Activated naive CD4-positive, alpha-beta T cell treated with anti-CD3 and anti-CD28 coated beads for 36 hours (primary cell): ENCODE measurements around the gene JAZF1. TPM values are rescaled to one million over a fixed set of nuclear protein-coding genes. Genes with fewer than 3 reads are reported as not detected.

Experiments used
- CTCF ChIA-PET: fragments of 350-600 bp; sonication (Branson Sonifier 250); formaldehyde crosslinking; loops from one replicate; lab custom pipeline; 2021; ENCODE audit warnings: antibody characterized with exemption; lab: Charles Lee
- DNase-seq: peaks from one replicate; pipeline ENCODE4 v3.0.0-alpha.2; 2020
- H3K27ac Mint-ChIP-seq: one replicate; pipeline ENCODE4 v1.8.0; 2021; ENCODE audit warnings: mild to moderate bottlenecking, mixed read lengths
- H3K27me3 Mint-ChIP-seq: one replicate; pipeline ENCODE4 v1.8.0; 2021; ENCODE audit warnings: low read depth, mixed read lengths
- H3K36me3 Mint-ChIP-seq: one replicate; pipeline ENCODE4 v1.8.0; 2021; ENCODE audit warnings: low read depth, mixed read lengths
- H3K4me1 Mint-ChIP-seq: one replicate; pipeline ENCODE4 v1.8.0; 2021; ENCODE audit warnings: low read depth, mixed read lengths
- H3K4me3 Mint-ChIP-seq: one replicate; pipeline ENCODE4 v1.8.0; 2021; ENCODE audit warnings: mild to moderate bottlenecking, moderate library complexity, mixed read lengths
- H3K9me3 Mint-ChIP-seq: one replicate; pipeline ENCODE4 v1.8.0; 2021; ENCODE audit warnings: mixed read lengths
- intact Hi-C: fragments of 100-400 bp; cut with micrococcal nuclease; formaldehyde crosslinking; loops from one replicate; pipeline ENCODE4 v1.15.1; 2023
- total RNA-seq, 2 experiments: library from RNA; stranded (reverse); gene quantifications; one replicate each; pipeline ENCODE4 v1.2.3, GENCODE V29; 2021

Gene JAZF1
- total RNA-seq, 2 experiments from 2014 or later: 3.4 to 4.7 TPM

DNA sequence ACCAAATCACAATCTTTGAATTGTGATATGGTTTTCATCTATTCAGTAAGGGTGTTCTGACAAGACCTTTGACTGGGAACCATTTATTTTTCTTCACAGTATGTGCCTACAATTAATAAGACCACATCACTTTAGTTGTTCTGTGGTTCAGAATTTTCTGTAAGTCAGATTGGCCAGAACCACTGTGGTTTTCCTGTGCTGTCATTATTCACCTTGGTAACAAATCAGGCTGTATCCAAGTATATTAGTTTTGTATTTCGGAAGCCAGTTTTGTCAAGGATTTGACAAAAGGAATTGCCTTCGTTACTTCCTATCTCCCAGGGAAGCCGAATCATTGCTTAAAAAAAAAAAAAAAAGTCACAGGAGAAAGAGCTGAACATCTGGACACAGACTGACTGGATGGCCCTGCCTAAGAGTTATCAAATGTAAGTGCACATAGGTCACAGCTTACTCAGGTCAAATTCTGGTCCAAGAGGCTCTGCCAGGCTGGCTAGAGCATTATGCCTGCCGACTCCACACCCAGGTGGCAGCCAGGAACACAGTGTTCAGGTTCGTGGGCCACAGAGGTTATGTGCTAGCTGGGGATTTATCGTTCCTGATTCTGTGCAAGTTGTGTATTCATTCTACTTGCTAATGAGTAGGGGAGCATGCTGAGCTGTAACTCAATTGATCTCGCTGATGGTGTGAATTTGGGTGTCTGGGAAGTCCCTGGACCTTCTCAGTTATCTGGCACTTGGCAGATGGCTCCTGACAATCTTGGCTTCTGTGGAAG, 175.3 kb downstream of the JAZF1 start:
- H3K9me3 Mint-ChIP-seq: no peaks in the 10 kb centered on the region
- intact Hi-C loops: no loop called here
- no peak overlapping the region for H3K4me3 Mint-ChIP-seq
- CTCF ChIA-PET: interaction anchor here (0.7 kb wide), 1 partner anchor 92 kb away, joined by 6 read pairs; no protein-coding TSS in a partner anchor
- no peak for DNase-seq
- H3K4me1 Mint-ChIP-seq: peaks cover 3% of the 10 kb centered on the region
- no peak overlapping the region for H3K27ac Mint-ChIP-seq
- H3K27me3 Mint-ChIP-seq: no peaks in the 10 kb centered on the region
- no peaks in the 10 kb centered on the region for H3K36me3 Mint-ChIP-seq

DNA sequence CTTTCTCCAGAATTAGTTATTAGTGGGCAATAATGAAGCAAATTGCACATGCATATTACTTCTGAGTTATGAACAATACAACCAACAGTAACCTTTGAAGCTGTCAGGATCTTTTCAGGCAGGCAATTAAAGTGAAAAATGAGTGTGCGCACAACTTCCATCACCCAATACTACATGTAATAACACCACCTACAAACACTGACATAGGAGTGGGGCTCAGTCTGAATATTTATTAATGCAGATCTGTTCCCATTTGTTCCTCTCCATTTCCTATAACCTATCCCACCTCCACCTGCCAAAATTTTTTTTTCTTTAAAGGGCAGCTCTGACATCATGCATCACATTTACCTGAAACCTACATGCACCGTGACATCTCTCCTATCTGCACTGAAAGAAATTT, 177.2 kb downstream of the JAZF1 start:
- H3K9me3 Mint-ChIP-seq: no peaks in the 10 kb centered on the region
- CTCF ChIA-PET: no interaction called here

DNA sequence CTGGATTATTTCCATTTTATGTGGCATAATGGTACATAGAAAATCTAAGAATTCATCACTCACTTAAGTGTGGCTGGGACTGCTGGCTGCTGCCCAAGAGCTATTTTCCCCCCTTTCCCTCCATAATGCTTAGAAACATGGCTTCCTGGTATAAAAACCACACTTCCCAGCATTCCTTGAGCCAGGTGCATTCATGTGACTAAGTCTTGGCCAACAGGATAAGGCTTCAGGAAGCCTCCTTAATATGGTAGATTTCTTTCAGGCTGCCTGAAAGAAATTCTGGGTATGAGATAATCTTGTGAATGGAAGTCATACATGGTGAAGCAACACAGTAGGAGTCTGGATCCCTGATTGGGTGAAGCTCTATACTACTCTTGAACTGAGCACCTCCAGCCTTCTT, 178.0 kb downstream of the JAZF1 start:
- intact Hi-C loops: no loop called here
- Mint-ChIP-seq H3K9me3 (no peaks in the 10 kb centered on the region), H3K4me1 (peaks cover 3% of the 10 kb centered on the region), H3K27me3 (no peaks in the 10 kb centered on the region), H3K4me3 (no peak overlapping the region), H3K36me3 (no peaks in the 10 kb centered on the region), H3K27ac (no peak overlapping the region)
- CTCF ChIA-PET: interaction anchor here (0.5 kb wide), 1 partner anchor 1321 kb away, joined by 3 read pairs; no protein-coding TSS in a partner anchor
- DNase-seq: no peak

More for the DNA sequence above, 177.2 kb downstream of the JAZF1 start:
- Mint-ChIP-seq H3K36me3 (no peaks in the 10 kb centered on the region), H3K4me1 (peaks cover 3% of the 10 kb centered on the region), H3K27ac (no peak overlapping the region), H3K4me3 (no peak overlapping the region), H3K27me3 (no peaks in the 10 kb centered on the region)
- DNase-seq: no peak
- intact Hi-C loops: no loop called here

DNA sequence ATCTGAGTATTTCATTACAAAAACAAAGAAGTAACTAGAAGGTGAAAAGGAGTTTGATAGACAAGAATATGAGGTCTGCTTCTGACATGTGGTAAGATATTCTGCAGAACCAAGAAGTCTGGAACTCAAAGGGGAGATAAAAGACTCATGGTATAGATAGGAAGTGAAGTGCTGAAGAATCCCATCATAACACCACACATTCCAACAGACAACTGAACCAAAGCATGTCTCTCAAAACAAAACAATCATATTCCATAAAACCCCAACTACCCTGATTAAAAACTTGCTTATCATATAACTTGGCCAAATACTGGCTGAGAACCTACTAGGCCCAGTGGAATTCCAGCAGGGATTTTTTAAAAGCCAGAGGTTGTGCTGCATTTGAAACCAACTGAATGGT, 178.7 kb downstream of the JAZF1 start:
- CTCF ChIA-PET: interaction anchor here (0.5 kb wide), 1 partner anchor 1320 kb away, joined by 3 read pairs; no protein-coding TSS in a partner anchor
- H3K4me1 Mint-ChIP-seq: peaks cover 3% of the 10 kb centered on the region
- DNase-seq: no peak

DNA sequence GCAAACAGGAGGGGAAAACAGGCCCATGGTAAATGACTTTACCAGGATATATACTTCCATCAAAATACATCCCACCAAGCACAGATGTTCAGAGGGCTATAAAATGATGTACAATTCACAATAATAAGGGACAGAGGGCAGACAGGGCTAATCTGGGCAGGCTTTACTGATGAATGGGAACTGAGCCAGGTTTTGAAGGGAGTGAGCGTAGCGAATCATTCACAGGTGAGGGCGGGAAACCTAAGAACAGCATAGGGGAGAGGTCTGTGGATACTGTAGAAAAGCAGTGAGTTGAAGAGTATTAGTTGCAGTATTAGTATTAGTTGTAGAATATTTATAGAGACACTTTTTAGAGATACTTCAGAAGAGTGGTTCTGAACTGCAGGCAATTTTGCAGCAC, 180.8 kb downstream of the JAZF1 start:
- Mint-ChIP-seq H3K27ac (no peak overlapping the region), H3K36me3 (no peaks in the 10 kb centered on the region), H3K9me3 (no peaks in the 10 kb centered on the region), H3K4me3 (no peak overlapping the region), H3K4me1 (no peaks in the 10 kb centered on the region), H3K27me3 (no peaks in the 10 kb centered on the region)
- no peak for DNase-seq
- intact Hi-C loops: no loop called here
- CTCF ChIA-PET: interaction anchor here (0.6 kb wide), 1 partner anchor 192 kb away, joined by 3 read pairs; no protein-coding TSS in a partner anchor

More for the DNA sequence above, 178.7 kb downstream of the JAZF1 start:
- no peaks in the 10 kb centered on the region for H3K9me3 Mint-ChIP-seq
- no peak overlapping the region for H3K27ac Mint-ChIP-seq
- no peak overlapping the region for H3K4me3 Mint-ChIP-seq
- intact Hi-C loops: no loop called here
- no peaks in the 10 kb centered on the region for H3K36me3 Mint-ChIP-seq
- H3K27me3 Mint-ChIP-seq: no peaks in the 10 kb centered on the region

DNA sequence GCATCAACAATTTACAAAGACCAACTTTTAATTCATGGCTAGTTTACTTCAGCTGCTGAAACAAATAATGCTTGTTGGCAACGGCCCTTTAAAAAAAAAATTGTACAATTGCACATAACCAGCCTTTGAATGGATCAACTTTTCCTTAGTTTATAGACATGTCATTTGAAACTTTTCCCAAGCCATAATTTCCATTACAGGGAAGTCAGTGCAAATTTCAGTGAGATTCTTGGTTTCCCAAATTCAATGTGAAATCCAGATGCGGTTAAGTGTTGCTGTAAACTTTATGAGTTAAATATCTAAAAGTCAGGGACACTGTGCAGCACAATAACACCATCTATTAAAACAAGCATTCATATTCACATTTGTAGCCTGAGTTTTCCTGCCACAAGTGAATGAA, 182.2 kb downstream of the JAZF1 start:
- Mint-ChIP-seq H3K27me3 (no peaks in the 10 kb centered on the region), H3K4me1 (no peaks in the 10 kb centered on the region), H3K4me3 (no peak overlapping the region), H3K36me3 (no peaks in the 10 kb centered on the region), H3K9me3 (no peaks in the 10 kb centered on the region), H3K27ac (no peak overlapping the region)
- CTCF ChIA-PET: no interaction called here
- DNase-seq: no peak
- intact Hi-C loops: no loop called here

DNA sequence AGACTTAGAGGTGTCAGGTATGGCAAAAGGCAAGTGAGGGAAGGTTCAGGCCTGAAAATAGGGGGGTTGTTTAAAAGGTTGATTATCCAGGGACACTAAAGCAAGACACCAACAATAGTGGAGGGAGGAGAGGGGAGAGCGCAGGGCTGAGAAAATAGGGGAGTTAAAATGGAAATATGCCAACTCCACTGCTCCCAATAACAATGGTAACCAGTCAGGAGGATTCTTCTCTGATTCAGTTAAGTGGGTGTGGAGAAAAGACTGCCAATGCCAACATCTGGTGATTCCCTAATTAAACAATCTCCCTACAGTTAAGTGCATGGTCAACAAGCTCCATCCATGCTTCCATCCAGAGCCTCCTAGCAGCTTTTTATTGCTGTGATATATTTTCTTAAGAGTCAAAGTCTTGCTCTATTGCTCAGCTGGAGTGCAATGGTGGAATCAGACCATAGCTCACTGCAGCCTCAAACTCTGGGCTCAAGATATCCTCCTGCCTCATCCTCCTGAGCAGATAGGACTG, 183.3 kb downstream of the JAZF1 start:
- intact Hi-C loops: no loop called here
- H3K27me3 Mint-ChIP-seq: no peaks in the 10 kb centered on the region
- no peak for DNase-seq
- H3K36me3 Mint-ChIP-seq: no peaks in the 10 kb centered on the region
- CTCF ChIA-PET: interaction anchor here (0.6 to 0.9 kb wide), 2 partner anchors 76 to 85 kb away, joined by 3 read pairs; no protein-coding TSS in a partner anchor
- H3K4me3 Mint-ChIP-seq: no peak overlapping the region
- H3K9me3 Mint-ChIP-seq: no peaks in the 10 kb centered on the region
- H3K27ac Mint-ChIP-seq: no peak overlapping the region
- no peaks in the 10 kb centered on the region for H3K4me1 Mint-ChIP-seq

DNA sequence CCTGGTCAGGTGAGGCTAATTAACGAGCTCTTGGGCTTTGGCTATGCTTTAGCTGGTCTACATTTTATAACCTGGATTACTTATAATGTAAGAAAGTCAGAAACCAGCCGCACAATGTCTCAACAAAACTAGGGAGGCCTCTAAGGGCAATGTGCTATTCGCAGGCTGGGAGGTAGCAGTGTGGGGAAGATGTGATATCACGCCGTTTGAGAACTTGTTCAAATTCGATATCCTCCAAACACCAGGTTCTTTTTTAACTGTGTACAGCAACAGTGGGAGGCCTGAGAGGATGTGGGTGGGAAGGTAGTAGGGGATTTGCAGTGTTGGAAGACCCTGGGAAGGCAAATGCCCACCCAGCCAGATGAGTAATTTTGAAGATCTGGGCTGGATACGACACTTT, 184.5 kb downstream of the JAZF1 start:
- CTCF ChIA-PET: no interaction called here
- H3K4me1 Mint-ChIP-seq: peaks cover 3% of the 10 kb centered on the region
- no peaks in the 10 kb centered on the region for H3K27me3 Mint-ChIP-seq
- no peaks in the 10 kb centered on the region for H3K9me3 Mint-ChIP-seq
- no peak overlapping the region for H3K27ac Mint-ChIP-seq
- intact Hi-C loops: no loop called here
- no peak for DNase-seq
- no peak overlapping the region for H3K4me3 Mint-ChIP-seq
- no peaks in the 10 kb centered on the region for H3K36me3 Mint-ChIP-seq

DNA sequence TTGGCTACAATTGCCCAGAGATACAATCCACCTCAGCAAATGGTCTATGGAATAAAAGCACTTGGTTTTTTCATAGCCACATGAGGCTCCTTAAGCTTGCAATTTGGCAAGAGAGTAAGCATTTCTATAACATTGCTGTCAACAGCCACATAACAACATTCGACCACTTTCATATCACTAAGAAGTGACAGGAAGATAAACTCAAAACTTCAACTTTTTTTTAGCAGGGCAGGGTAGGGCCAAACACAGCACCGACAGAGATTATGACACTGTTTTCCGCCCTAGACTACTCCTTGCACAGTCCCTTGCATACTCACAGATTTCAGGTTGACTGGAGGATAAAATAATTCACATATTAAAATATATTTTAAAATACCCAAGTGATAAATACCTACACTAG, 185.4 kb downstream of the JAZF1 start:
- intact Hi-C loops: no loop called here
- CTCF ChIA-PET: no interaction called here

DNA sequence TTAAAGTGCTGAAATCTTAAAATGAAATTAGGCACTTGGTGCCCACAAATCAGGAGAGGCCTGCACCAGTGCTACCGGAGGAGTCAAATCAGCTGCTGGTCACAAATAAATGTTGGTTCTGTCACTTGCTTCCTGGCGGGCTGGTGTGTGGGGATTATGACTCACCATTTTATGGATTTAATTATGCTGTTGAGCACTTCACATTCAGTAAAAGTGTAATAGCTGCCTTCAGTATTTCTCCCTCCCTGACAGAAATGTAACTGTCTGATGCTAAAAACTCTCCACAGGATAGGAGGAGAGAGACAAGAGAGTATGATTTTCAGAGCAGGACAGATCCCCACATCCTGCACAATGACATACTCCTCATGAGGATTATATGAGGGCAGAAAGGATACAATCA, 186.0 kb downstream of the JAZF1 start:
- no peaks in the 10 kb centered on the region for H3K27me3 Mint-ChIP-seq
- H3K27ac Mint-ChIP-seq: no peak overlapping the region
- intact Hi-C loops: no loop called here
- peaks cover 8% of the 10 kb centered on the region for H3K4me1 Mint-ChIP-seq
- H3K9me3 Mint-ChIP-seq: no peaks in the 10 kb centered on the region
- no peak for DNase-seq
- CTCF ChIA-PET: no interaction called here
- H3K36me3 Mint-ChIP-seq: peaks cover 2% of the 10 kb centered on the region
- no peak overlapping the region for H3K4me3 Mint-ChIP-seq

More for the DNA sequence above, 185.4 kb downstream of the JAZF1 start:
- DNase-seq: no peak
- Mint-ChIP-seq H3K36me3 (no peaks in the 10 kb centered on the region), H3K27ac (no peak overlapping the region), H3K9me3 (no peaks in the 10 kb centered on the region), H3K4me1 (peaks cover 8% of the 10 kb centered on the region), H3K4me3 (no peak overlapping the region), H3K27me3 (no peaks in the 10 kb centered on the region)

DNA sequence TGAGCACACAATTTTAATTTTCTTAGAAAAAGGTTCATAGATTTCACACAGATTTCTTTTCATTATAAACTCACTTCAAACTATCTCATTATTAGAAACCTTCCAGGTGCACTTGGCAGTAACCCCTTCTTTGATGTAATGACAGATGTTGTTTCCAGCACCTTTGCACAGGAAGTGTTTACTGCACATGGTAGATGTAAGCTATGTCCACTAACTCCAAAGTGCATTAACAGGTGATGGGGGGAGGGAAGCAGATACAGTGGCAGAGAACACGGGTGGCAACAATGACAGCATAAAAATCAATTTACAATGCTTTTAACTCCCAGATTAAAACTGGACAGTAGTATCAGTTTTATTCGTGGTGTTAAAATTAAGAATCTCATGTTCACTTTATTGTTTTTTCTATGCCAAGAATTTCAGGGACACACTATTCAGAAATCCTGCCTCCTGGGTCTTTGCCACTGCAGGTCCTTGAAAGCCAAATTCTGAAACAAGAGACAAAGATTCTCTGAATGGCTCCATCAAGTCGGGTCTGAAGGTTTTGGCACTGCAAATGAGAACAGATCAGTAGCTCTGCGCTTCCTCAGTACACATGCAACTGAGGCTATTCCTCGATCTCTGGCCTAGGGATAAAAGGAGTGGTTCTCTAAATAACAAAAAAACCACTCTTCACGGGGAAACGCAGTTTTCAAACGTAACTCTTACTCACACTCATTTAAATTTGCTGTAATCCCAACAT, 187.7 kb downstream of the JAZF1 start:
- peaks cover 8% of the 10 kb centered on the region for H3K4me1 Mint-ChIP-seq
- intact Hi-C loops: no loop called here
- no peaks in the 10 kb centered on the region for H3K27me3 Mint-ChIP-seq
- no peak overlapping the region for H3K4me3 Mint-ChIP-seq
- CTCF ChIA-PET: no interaction called here
- H3K27ac Mint-ChIP-seq: no peak overlapping the region
- H3K36me3 Mint-ChIP-seq: peaks cover 5% of the 10 kb centered on the region
- peaks cover 8% of the 10 kb centered on the region for H3K9me3 Mint-ChIP-seq
- no peak for DNase-seq

DNA sequence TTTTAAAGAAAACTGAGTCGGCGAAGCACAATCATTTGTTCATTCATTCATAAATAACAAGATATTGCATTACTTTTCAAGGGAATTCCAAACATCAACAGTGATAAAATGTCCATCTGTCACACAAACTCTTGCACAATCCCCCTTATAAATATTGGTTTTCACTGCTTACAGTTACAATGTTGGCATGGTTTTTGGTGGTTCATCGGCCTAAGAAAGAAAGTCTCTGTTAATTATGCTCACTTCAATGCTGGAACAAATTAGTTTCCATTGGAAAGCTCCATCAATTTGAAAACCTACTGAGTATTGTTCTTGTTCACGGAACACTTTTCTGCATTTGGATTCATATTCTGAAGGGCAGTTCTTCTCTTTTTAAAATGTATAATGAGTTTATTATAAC, 188.5 kb downstream of the JAZF1 start:
- peaks cover 8% of the 10 kb centered on the region for H3K4me1 Mint-ChIP-seq
- H3K9me3 Mint-ChIP-seq: peaks cover 8% of the 10 kb centered on the region
- no peak overlapping the region for H3K27ac Mint-ChIP-seq
- no peak for DNase-seq
- H3K27me3 Mint-ChIP-seq: no peaks in the 10 kb centered on the region
- no peak overlapping the region for H3K4me3 Mint-ChIP-seq
- CTCF ChIA-PET: no interaction called here
- intact Hi-C loops: no loop called here
- H3K36me3 Mint-ChIP-seq: peaks cover 5% of the 10 kb centered on the region
